NCI-H128 (cell line): ENCODE data around the gene CD68.
A peak's percentile ranks its signal among the peaks of the same experiment; 100 is the strongest.
"Not testable (repeated sequence)": the region's sequence is repeated elsewhere in the genome, so short reads cannot be mapped to it uniquely, and the experiment has no call there.

Experiments used
- DNase-seq: peaks from one replicate; lab custom pipeline; 2025; ENCODE audit not compliant: unreplicated experiment; lab: John Stamatoyannopoulos, UW

Gene CD68

GRCh38 chr17:7613769-7614424, 34.5 kb downstream of the CD68 start:
- no peak for DNase-seq

GRCh38 chr17:7614425-7615264, 35.2 kb downstream of the CD68 start, which contains the start of gene FXR2:
Gene FXR2, minus strand, starts transcription at chr17:7614897. Its CDS starts 365 bp downstream, at chr17:7614532.
- DNase-seq: peak; percentile 99

GRCh38 chr17:7615265-7615747, 35.9 kb downstream of the CD68 start:
- no peak for DNase-seq

- DNase-seq: no peak
Observed at GRCh38 chr17:7618608-7619007, 39.2 kb downstream of the CD68 start.

GRCh38 chr17:7620835-7621234, 41.4 kb downstream of the CD68 start:
- DNase-seq: no peak

GRCh38 chr17:7623661-7624060, 44.2 kb downstream of the CD68 start:
- no peak for DNase-seq

- DNase-seq: not testable (repeated sequence)
Observed at GRCh38 chr17:7625749-7626148, 46.3 kb downstream of the CD68 start.

- no peak for DNase-seq
Observed at GRCh38 chr17:7626307-7626706, 46.9 kb downstream of the CD68 start.

- no peak for DNase-seq
Observed at GRCh38 chr17:7626956-7627249, 47.5 kb downstream of the CD68 start.

GRCh38 chr17:7627250-7628121, 48.0 kb downstream of the CD68 start, which contains the start of gene SAT2:
Gene SAT2, minus strand, starts transcription at chr17:7627821. Its CDS starts 186 bp downstream, at chr17:7627635.
- DNase-seq: peak; percentile 65

- DNase-seq: no peak
Observed at GRCh38 chr17:7629939-7630571, 50.6 kb downstream of the CD68 start, which contains the start of gene SHBG. Gene SHBG, plus strand, starts transcription at chr17:7630135. Its CDS starts 38 bp downstream, at chr17:7630173.
